ENCODE data around the gene TF.

Gene TF

GRCh38 chr3:133840767-133841166 is 94.6 kb downstream of the TF start:
- DNase-seq (ENCODE audit: low read depth in 1 of 2, low spot score in 1 of 2): no peak
- TF ChIP-seq GABPA (IDR thresholded peaks at IDR 0.05; ENCODE audit: low read depth): no peak
- no peak for TF ChIP-seq POLR2AphosphoS5 (IDR thresholded peaks at IDR 0.05; ENCODE audit: low read depth)
- no peak for TF ChIP-seq REST (IDR thresholded peaks at IDR 0.05; ENCODE audit: insufficient replicate concordance, low read depth)
- no peak for TF ChIP-seq SPI1 (IDR thresholded peaks at IDR 0.05; ENCODE audit: borderline replicate concordance, low read depth)
- TF ChIP-seq, protein P1, sequence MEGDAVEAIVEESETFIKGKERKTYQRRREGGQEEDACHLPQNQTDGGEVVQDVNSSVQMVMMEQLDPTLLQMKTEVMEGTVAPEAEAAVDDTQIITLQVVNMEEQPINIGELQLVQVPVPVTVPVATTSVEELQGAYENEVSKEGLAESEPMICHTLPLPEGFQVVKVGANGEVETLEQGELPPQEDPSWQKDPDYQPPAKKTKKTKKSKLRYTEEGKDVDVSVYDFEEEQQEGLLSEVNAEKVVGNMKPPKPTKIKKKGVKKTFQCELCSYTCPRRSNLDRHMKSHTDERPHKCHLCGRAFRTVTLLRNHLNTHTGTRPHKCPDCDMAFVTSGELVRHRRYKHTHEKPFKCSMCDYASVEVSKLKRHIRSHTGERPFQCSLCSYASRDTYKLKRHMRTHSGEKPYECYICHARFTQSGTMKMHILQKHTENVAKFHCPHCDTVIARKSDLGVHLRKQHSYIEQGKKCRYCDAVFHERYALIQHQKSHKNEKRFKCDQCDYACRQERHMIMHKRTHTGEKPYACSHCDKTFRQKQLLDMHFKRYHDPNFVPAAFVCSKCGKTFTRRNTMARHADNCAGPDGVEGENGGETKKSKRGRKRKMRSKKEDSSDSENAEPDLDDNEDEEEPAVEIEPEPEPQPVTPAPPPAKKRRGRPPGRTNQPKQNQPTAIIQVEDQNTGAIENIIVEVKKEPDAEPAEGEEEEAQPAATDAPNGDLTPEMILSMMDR (IDR thresholded peaks at IDR 0.05; ENCODE audit: insufficient read depth, low read length): no peak
- H3K27me3 ChIP-seq (ENCODE audit: insufficient read depth, poor library complexity, severe bottlenecking): no peaks in the 10 kb centered on the region
- H3K27ac ChIP-seq (replicated peaks): no peak overlapping the region
- H3K4me3 ChIP-seq (replicated peaks; ENCODE audit: insufficient read depth, low read length): no peak overlapping the region

GRCh38 chr3:133841196-133841595 is 95.0 kb downstream of the TF start:
- H3K4me3 ChIP-seq (replicated peaks; ENCODE audit: insufficient read depth, low read length): no peak overlapping the region
- no peak for DNase-seq (ENCODE audit: low read depth in 1 of 2, low spot score in 1 of 2)
- no peaks in the 10 kb centered on the region for H3K27me3 ChIP-seq (ENCODE audit: insufficient read depth, poor library complexity, severe bottlenecking)
- H3K27ac ChIP-seq (replicated peaks): no peak overlapping the region
- TF ChIP-seq REST (IDR thresholded peaks at IDR 0.05; ENCODE audit: insufficient replicate concordance, low read depth): no peak
- no peak for TF ChIP-seq SPI1 (IDR thresholded peaks at IDR 0.05; ENCODE audit: borderline replicate concordance, low read depth)
- no peak for TF ChIP-seq POLR2AphosphoS5 (IDR thresholded peaks at IDR 0.05; ENCODE audit: low read depth)
- TF ChIP-seq, protein P1 (IDR thresholded peaks at IDR 0.05; ENCODE audit: insufficient read depth, low read length): no peak
- no peak for TF ChIP-seq GABPA (IDR thresholded peaks at IDR 0.05; ENCODE audit: low read depth)

- no peak for DNase-seq (ENCODE audit: low read depth in 1 of 2, low spot score in 1 of 2)
- H3K27me3 ChIP-seq (ENCODE audit: insufficient read depth, poor library complexity, severe bottlenecking): no peaks in the 10 kb centered on the region
- no peak overlapping the region for H3K27ac ChIP-seq (replicated peaks)
- TF ChIP-seq REST (IDR thresholded peaks at IDR 0.05; ENCODE audit: insufficient replicate concordance, low read depth): no peak
- TF ChIP-seq POLR2AphosphoS5 (IDR thresholded peaks at IDR 0.05; ENCODE audit: low read depth): no peak
- no peak for TF ChIP-seq GABPA (IDR thresholded peaks at IDR 0.05; ENCODE audit: low read depth)
- TF ChIP-seq, protein P1 (IDR thresholded peaks at IDR 0.05; ENCODE audit: insufficient read depth, low read length): no peak
- TF ChIP-seq SPI1 (IDR thresholded peaks at IDR 0.05; ENCODE audit: borderline replicate concordance, low read depth): no peak
- no peak overlapping the region for H3K4me3 ChIP-seq (replicated peaks; ENCODE audit: insufficient read depth, low read length)
These were observed 96.0 kb downstream of the TF start for GRCh38 chr3:133842158-133842557.
